ENCODE measurements around the gene PCARE.

GRCh38 chr2:29106980-29107388, 32.7 kb upstream of the PCARE start:
- TF ChIP-seq CTCF (IDR thresholded peaks at IDR 0.05) (no peak), ZMAT4 (CRISPR knock-in tag; IDR thresholded peaks at IDR 0.05) (no peak), FOXK1 (CRISPR knock-in tag; IDR thresholded peaks at IDR 0.05) (no peak), NFYB (CRISPR knock-in tag; conservative IDR thresholded peaks at IDR 0.05; ENCODE audit: low read depth) (no peak), KAT7 (CRISPR knock-in tag; IDR thresholded peaks at IDR 0.05; ENCODE audit: borderline replicate concordance) (no peak), ZNF263 (CRISPR knock-in tag; IDR thresholded peaks at IDR 0.05; ENCODE audit: low read depth) (no peak), MAX (CRISPR knock-in tag; IDR thresholded peaks at IDR 0.05) (no peak), TEAD4 (CRISPR knock-in tag; IDR thresholded peaks at IDR 0.05) (no peak), IRF2 (CRISPR knock-in tag; IDR thresholded peaks at IDR 0.05; ENCODE audit: borderline replicate concordance, low read depth) (no peak), PRRX2 (CRISPR knock-in tag; IDR thresholded peaks at IDR 0.05) (no peak), JUN (CRISPR knock-in tag; IDR thresholded peaks at IDR 0.05) (no peak), ELF4 (CRISPR knock-in tag; IDR thresholded peaks at IDR 0.05; ENCODE audit: low read depth) (no peak)
